OCI-LY7 (cell line): ENCODE data around the gene TPST1. TPM values are rescaled to one million over a fixed set of nuclear protein-coding genes. Genes with fewer than 3 reads are reported as not detected.

ENCODE experiments used
- BruUV-seq: library from RNA; stranded (reverse); fragments of 400-500 nt; replicated peaks from 2 replicates; lab custom pipeline; 2021; lab: Mats Ljungman, UMichigan
- CTCF ChIA-PET: fragments of 300-600 bp; sonication (Branson Sonifier 250); formaldehyde crosslinking; loops from one replicate; lab custom pipeline; 2022; ENCODE audit warnings: antibody characterized with exemption; ENCODE audit not compliant: unreplicated experiment; lab: Charles Lee
- POLR2A ChIA-PET: fragments of 300-600 bp; sonication (Branson Sonifier 250); formaldehyde crosslinking; loops from one replicate; lab custom pipeline; 2022; ENCODE audit warnings: antibody characterized with exemption; lab: Charles Lee
- DNase-seq: peaks from one replicate; pipeline ENCODE4 v3.0.0-alpha.2; 2015; ENCODE audit warnings: low spot score
- H2AFZ ChIP-seq: fragments of 200-600 bp; sonication (generic), shearing (Covaris generic); 2 replicates; pipeline ENCODE4 v1.6.1; 2014; ENCODE audit warnings: mild to moderate bottlenecking, antibody characterized with exemption, low read length, moderate library complexity
- H3K27ac ChIP-seq: fragments of 200-600 bp; sonication (generic); 2 replicates; pipeline ENCODE4 v1.5.1; 2014; ENCODE audit warnings: mixed run types, low read depth, mild to moderate bottlenecking, moderate library complexity, low read length, inconsistent platforms; ENCODE audit not compliant: poor library complexity, severe bottlenecking
- H3K36me3 ChIP-seq: fragments of 200-600 bp; sonication (generic); 2 replicates; pipeline ENCODE4 v1.6.1; 2014; ENCODE audit warnings: mild to moderate bottlenecking, antibody characterized with exemption, low read length, moderate library complexity, mixed read lengths; ENCODE audit not compliant: insufficient read depth
- H3K4me1 ChIP-seq: fragments of 200-600 bp; sonication (generic); 2 replicates; pipeline ENCODE4 v1.5.1; 2014; ENCODE audit warnings: mild to moderate bottlenecking, low read length; ENCODE audit not compliant: insufficient read depth, poor library complexity, severe bottlenecking
- H3K4me2 ChIP-seq: fragments of 200-600 bp; sonication (generic); 2 replicates; pipeline ENCODE4 v1.6.1; 2014; ENCODE audit warnings: mild to moderate bottlenecking, low read length
- H3K4me3 ChIP-seq: fragments of 200-600 bp; sonication (generic); 2 replicates; pipeline ENCODE4 v1.5.1; 2014; ENCODE audit warnings: mild to moderate bottlenecking, low read depth, low read length; ENCODE audit not compliant: poor library complexity, severe bottlenecking
- H3K79me2 ChIP-seq: fragments of 200-600 bp; sonication (generic); 2 replicates; pipeline ENCODE4 v1.6.1; 2016; ENCODE audit warnings: low read depth, mild to moderate bottlenecking, low read length, moderate library complexity, mixed read lengths; ENCODE audit not compliant: insufficient read depth
- H3K9me2 ChIP-seq: fragments of 200-600 bp; sonication (generic); 2 replicates; pipeline ENCODE4 v1.6.1; 2016; ENCODE audit warnings: mild to moderate bottlenecking, low read length, mixed read lengths; ENCODE audit not compliant: insufficient read depth
- H3K9me3 ChIP-seq: fragments of 200-600 bp; sonication (generic); 2 replicates; pipeline ENCODE4 v1.6.1; 2014; ENCODE audit warnings: mild to moderate bottlenecking, mixed run types, low read length, mixed read lengths
- H4K20me1 ChIP-seq: fragments of 200-600 bp; sonication (generic); 2 replicates; pipeline ENCODE4 v1.6.1; 2014; ENCODE audit warnings: mild to moderate bottlenecking, antibody characterized with exemption, low read length, moderate library complexity, mixed read lengths; ENCODE audit not compliant: insufficient read depth
- CTCF ChIP-seq: fragments of 200-600 bp; sonication (generic); conservative IDR thresholded peaks from 2 replicates; pipeline ENCODE4 v1.5.1; 2014; ENCODE audit warnings: mild to moderate bottlenecking, antibody characterized with exemption, low read length, moderate library complexity, mixed read lengths
- EZH2phosphoT487 ChIP-seq: fragments of 200-600 bp; sonication (generic); IDR thresholded peaks from 2 replicates; pipeline ENCODE4 v1.6.1; 2018; ENCODE audit warnings: low read depth, borderline replicate concordance, mild to moderate bottlenecking, mixed run types, antibody characterized with exemption, low read length, moderate library complexity, mixed read lengths
- intact Hi-C: fragments of 100-400 bp; cut with micrococcal nuclease; formaldehyde crosslinking; loops from one replicate; pipeline ENCODE4 v1.10.0; 2022; ENCODE audit not compliant: unreplicated experiment
- total RNA-seq, 2 experiments: library from RNA; depleted of rRNA in 1 of 2; stranded (reverse); fragments of >200 nt in 1 of 2; shearing (Covaris generic) in 1 of 2; gene quantifications; 2 replicates each; pipeline ENCODE4 v1.2.3, GENCODE V29; 2014 to 2022

Gene TPST1
- total RNA-seq, 2 experiments from 2014 or later = 3.5 to 6.6 TPM

GRCh38 chr7:66193146-66193725 lies 11.9 kb upstream of the TPST1 start:
- Histone ChIP-seq H3K4me2 (no peak overlapping the region), H3K9me2 (no peaks in the 10 kb centered on the region), H3K36me3 (no peaks in the 10 kb centered on the region), H3K9me3 (no peaks in the 10 kb centered on the region), H3K4me1 (no peaks in the 10 kb centered on the region), H3K79me2 (no peaks in the 10 kb centered on the region), H4K20me1 (no peaks in the 10 kb centered on the region), H3K4me3 (no peak overlapping the region), H2AFZ (no peak overlapping the region), H3K27ac (no peak overlapping the region)
- POLR2A ChIA-PET = no interaction called here
- BruUV-seq = no TSS peak
- CTCF ChIA-PET = no interaction called here
- DNase-seq = no peak
- intact Hi-C loops = no loop called here
- TF ChIP-seq EZH2phosphoT487 (no peak), CTCF (no peak)

GRCh38 chr7:66198469-66198868 lies 6.7 kb upstream of the TPST1 start:
- H3K4me1 ChIP-seq = no peaks in the 10 kb centered on the region

More at GRCh38 chr7:66198469-66198868, 6.7 kb upstream of the TPST1 start:
- no peaks in the 10 kb centered on the region for H3K36me3 ChIP-seq
- ChIA-PET CTCF (no interaction called here), POLR2A (interaction anchor here (0.6 kb wide), 1 partner anchor 77 kb away, joined by 3 read pairs; no protein-coding TSS in a partner anchor)
- H3K27ac ChIP-seq = no peak overlapping the region
- H4K20me1 ChIP-seq = no peaks in the 10 kb centered on the region
- H3K9me3 ChIP-seq = no peaks in the 10 kb centered on the region
- intact Hi-C loops = no loop called here
- no peak overlapping the region for H3K4me3 ChIP-seq
- no peaks in the 10 kb centered on the region for H3K79me2 ChIP-seq
- no TSS peak for BruUV-seq
- no peak overlapping the region for H2AFZ ChIP-seq
- H3K4me2 ChIP-seq = no peak overlapping the region
- DNase-seq = no peak
- no peak for TF ChIP-seq CTCF
- no peak for TF ChIP-seq EZH2phosphoT487
- no peaks in the 10 kb centered on the region for H3K9me2 ChIP-seq
